ENCODE data around the gene AIMP2. TPM values are rescaled to one million over a fixed set of nuclear protein-coding genes. Genes with fewer than 3 reads are reported as not detected.

Gene AIMP2
- total RNA-seq, 4 donors from 2014 or later: 28.7 to 36.9 (median 34.7) TPM

GRCh38 chr7:6028563-6028962, 19.5 kb downstream of the AIMP2 start:
- Histone ChIP-seq H3K27me3 (no peaks in the 10 kb centered on the region), H3K4me1 (peaks cover 0 to 12% (median 0%) of the 10 kb centered on the region in 4 donors), H3K4me3 (no peak overlapping the region), H3K27ac (no peak overlapping the region), H3K36me3 (peaks cover 0 to 97% (median 24%) of the 10 kb centered on the region in 3 donors), H3K9me3 (no peaks in the 10 kb centered on the region)
- WGBS, 2 donors: 87 to 90% methylated on average over 5 of the region's 5 CpGs
- no peak for TF ChIP-seq POLR2A (IDR thresholded peaks at IDR 0.05)
- no peak for TF ChIP-seq EP300 (IDR thresholded peaks at IDR 0.05)
- no peak for TF ChIP-seq CTCF (IDR thresholded peaks at IDR 0.05)
- DNase-seq (ENCODE audit: low spot score in 2 of 2): no peak

- TF ChIP-seq POLR2A (IDR thresholded peaks at IDR 0.05) (no peak), CTCF (IDR thresholded peaks at IDR 0.05) (no peak), EP300 (IDR thresholded peaks at IDR 0.05) (no peak)
- H3K27me3 ChIP-seq: no peaks in the 10 kb centered on the region
- 74 to 90% methylated on average over 2 of the region's 2 CpGs for WGBS, 2 donors
- DNase-seq (ENCODE audit: low spot score in 2 of 2): no peak
- H3K27ac ChIP-seq: no peak within 1 kb of the TSS
- no peak within 1 kb of the TSS for H3K4me3 ChIP-seq
- H3K36me3 ChIP-seq: peaks cover 0 to 97% (median 28%) of the 10 kb centered on the region in 3 donors
- no peaks in the 10 kb centered on the region for H3K9me3 ChIP-seq
- H3K4me1 ChIP-seq: peaks cover 0 to 9% (median 0%) of the 10 kb centered on the region in 4 donors
These were observed 21.9 kb downstream of the AIMP2 start, which contains the start of gene ANKRD61 for GRCh38 chr7:6030988-6031387. Gene ANKRD61 (plus strand): TSS chr7:6031376. CDS start chr7:6031376, 0 bp downstream.

DNA sequence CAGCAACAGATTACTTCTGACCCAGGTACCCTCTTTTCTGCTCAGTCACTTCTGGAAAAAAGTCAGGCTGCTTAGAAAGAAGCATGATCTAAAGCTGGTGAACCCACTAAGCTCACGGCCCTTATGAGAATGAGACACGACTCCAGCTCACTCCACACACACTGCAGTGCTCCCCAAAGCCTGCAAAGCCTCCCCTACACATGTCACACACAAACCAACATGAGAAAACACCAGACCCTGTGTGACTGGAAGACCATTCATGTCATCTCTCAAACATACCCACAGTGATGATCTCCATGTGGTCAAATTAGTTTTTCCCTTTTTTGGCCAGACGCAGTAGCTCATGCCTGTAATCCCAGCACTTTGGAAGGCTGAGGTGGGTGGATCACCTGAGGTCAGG, 22.5 kb downstream of the AIMP2 start:
- no peak for TF ChIP-seq POLR2A (IDR thresholded peaks at IDR 0.05)
- TF ChIP-seq EP300 (IDR thresholded peaks at IDR 0.05): no peak
- no peak for TF ChIP-seq CTCF (IDR thresholded peaks at IDR 0.05)
- H3K36me3 ChIP-seq: peaks cover 0 to 97% (median 32%) of the 10 kb centered on the region in 3 donors
- WGBS, 2 donors: 95 to 97% methylated on average over 3 of the region's 3 CpGs

DNA sequence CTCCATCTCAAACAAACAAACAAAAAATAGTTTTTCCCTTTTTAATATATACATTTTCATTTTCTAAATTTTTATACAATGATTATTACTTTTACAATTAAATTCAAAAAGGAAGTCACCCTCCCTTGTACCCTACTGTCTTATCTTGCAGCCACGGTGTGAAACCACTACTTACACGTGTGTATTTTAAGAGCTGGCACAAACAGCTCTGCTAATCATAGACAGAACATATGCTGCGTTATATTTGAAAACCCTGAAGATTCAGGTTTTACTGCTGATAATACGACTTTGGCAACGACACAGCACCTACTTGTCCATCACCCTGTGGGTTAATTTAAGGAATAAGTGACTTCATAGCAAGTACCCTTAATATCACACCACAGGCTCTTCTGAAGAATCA, 23.1 kb downstream of the AIMP2 start:
- no peaks in the 10 kb centered on the region for H3K27me3 ChIP-seq
- DNase-seq (ENCODE audit: low spot score in 2 of 2): no peak
- no peak overlapping the region for H3K4me3 ChIP-seq
- H3K9me3 ChIP-seq: no peaks in the 10 kb centered on the region
- WGBS, 2 donors: 83 to 87% methylated on average over 5 of the region's 5 CpGs
- no peak for TF ChIP-seq POLR2A (IDR thresholded peaks at IDR 0.05)
- no peak for TF ChIP-seq EP300 (IDR thresholded peaks at IDR 0.05)
- TF ChIP-seq CTCF (IDR thresholded peaks at IDR 0.05): no peak
- peaks cover 0 to 97% (median 32%) of the 10 kb centered on the region in 3 donors for H3K36me3 ChIP-seq
- no peaks in the 10 kb centered on the region for H3K4me1 ChIP-seq
- H3K27ac ChIP-seq: no peak overlapping the region

More for the DNA sequence above, 22.5 kb downstream of the AIMP2 start:
- no peak overlapping the region for H3K4me3 ChIP-seq
- no peak for DNase-seq (ENCODE audit: low spot score in 2 of 2)
- no peaks in the 10 kb centered on the region for H3K9me3 ChIP-seq
- peaks cover 0 to 3% (median 0%) of the 10 kb centered on the region in 4 donors for H3K4me1 ChIP-seq
- H3K27ac ChIP-seq: no peak overlapping the region
- H3K27me3 ChIP-seq: no peaks in the 10 kb centered on the region

DNA sequence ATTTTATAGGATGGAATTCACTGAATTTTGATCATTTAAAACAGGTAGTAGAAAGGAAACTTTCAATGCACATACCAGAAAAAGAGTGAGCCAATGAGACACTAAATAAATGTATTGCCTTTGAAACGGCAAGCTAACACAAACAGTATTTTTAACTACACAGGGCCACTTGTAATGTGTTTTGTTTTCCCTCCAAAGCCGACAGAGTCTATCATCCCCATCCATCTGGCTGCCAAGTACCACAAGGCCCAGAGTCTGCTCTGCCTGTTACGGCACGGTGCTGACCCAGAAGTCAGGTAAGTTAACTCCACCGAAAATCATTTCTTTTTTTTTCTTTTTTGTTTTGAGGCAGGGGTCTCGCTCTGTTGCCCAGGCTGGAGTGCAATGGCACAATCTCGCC, 23.6 kb downstream of the AIMP2 start:
- H3K36me3 ChIP-seq: peaks cover 0 to 97% (median 34%) of the 10 kb centered on the region in 3 donors

More for the DNA sequence above, 23.6 kb downstream of the AIMP2 start:
- Histone ChIP-seq H3K4me1 (no peaks in the 10 kb centered on the region), H3K4me3 (no peak overlapping the region), H3K9me3 (no peaks in the 10 kb centered on the region), H3K27me3 (no peaks in the 10 kb centered on the region), H3K27ac (no peak overlapping the region)
- 81 to 85% methylated on average over 7 of the region's 7 CpGs for WGBS, 2 donors
- no peak for DNase-seq (ENCODE audit: low spot score in 2 of 2)
- TF ChIP-seq EP300 (IDR thresholded peaks at IDR 0.05): no peak
- no peak for TF ChIP-seq POLR2A (IDR thresholded peaks at IDR 0.05)
- no peak for TF ChIP-seq CTCF (IDR thresholded peaks at IDR 0.05)
